Kasumi-1 (cell line): Measurements from ENCODE around the gene EPHA1.

Experiments
- DNase-seq, 2 experiments: peaks; one replicate each; lab custom pipeline; 2025; lab: John Stamatoyannopoulos, UW

The EPHA1 gene

DNA sequence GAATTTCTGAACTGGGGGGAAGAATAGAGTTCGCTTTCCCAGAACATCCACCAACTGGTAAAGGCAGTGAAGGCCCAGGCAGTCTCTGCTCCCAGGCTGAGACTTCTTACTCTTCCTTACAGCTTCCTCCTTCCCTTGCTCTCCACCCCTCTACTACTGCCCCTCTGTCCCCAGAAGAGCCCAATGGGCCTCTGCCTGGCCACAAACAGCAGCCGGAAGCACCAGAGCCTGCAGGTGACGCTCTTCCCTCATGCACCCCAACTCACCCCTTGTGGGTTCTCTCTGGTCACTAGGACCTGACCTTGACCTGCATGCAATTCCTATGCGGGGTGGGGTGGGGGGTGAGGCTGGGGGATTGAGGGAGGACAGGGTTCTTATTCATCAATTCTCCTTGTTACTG, 62.6 kb downstream of the EPHA1 start:
- no peak for DNase-seq

DNA sequence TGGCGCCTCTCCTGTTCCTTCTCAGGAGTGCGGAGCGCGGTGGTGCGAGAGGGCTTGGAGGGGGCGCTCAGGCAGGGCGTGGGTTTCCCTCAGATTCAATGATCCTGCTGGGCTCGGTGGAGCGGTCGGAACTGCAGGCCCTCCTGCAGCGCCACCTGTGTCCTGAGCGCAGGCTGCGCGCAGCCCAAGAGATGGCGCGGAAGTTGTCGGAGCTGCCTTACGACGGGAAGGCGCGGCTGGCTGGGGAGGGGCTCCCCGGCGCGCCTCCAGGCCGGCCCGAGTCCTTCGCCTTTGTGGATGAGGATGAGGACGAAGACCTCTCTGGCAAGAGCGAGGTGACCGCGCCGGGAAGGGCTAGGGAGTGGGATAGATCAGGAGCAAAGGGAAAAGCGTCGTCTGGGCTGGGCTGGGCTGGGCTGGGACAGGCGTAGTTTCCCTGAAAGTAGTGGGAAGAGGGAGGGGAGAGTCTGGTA, 63.2 kb downstream of the EPHA1 start:
- no peak for DNase-seq

DNA sequence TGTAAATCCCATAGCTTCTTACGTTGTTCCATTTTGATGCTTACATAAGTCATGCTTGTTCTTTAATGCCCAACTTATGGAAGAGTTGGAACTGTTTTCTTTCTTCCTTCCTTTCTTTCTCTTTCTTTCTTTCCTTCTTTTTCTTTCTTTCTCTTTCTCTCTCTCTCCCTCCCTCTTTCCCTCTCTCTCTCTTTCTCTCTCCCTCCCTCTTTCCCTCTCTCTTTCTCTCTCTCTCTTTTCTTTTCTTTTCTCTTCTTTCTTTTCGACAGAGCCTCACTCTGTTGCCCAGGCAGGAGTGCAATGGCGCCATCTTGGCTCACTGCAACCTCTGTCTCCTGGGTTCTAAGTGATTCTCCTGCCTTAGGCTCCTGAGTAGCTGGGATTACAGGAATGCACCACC, 65.1 kb downstream of the EPHA1 start:
- DNase-seq, result no peak

DNA sequence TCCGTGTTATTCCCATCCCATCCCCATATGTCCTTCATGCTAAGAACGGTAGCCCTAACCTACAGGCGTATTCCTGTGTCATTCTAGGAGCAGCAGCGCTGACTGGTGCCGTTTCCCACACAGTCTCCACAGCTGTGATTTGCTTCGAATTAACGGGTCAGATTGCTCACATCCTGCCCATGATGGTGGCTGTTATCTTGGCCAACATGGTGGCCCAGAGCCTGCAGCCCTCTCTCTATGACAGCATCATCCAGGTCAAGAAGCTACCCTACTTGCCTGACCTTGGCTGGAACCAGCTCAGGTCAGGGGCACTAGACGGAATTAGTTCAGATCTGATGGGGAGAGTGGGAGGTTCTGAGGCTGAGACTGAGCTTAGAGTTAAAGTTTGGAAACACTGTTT, 66.8 kb downstream of the EPHA1 start:
- no peak for DNase-seq
